Measurements from ENCODE around the gene PUS1.

GRCh38 chr12:131982041-131982440, 53.0 kb downstream of the PUS1 start:
- TF ChIP-seq, protein P1, sequence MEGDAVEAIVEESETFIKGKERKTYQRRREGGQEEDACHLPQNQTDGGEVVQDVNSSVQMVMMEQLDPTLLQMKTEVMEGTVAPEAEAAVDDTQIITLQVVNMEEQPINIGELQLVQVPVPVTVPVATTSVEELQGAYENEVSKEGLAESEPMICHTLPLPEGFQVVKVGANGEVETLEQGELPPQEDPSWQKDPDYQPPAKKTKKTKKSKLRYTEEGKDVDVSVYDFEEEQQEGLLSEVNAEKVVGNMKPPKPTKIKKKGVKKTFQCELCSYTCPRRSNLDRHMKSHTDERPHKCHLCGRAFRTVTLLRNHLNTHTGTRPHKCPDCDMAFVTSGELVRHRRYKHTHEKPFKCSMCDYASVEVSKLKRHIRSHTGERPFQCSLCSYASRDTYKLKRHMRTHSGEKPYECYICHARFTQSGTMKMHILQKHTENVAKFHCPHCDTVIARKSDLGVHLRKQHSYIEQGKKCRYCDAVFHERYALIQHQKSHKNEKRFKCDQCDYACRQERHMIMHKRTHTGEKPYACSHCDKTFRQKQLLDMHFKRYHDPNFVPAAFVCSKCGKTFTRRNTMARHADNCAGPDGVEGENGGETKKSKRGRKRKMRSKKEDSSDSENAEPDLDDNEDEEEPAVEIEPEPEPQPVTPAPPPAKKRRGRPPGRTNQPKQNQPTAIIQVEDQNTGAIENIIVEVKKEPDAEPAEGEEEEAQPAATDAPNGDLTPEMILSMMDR (conservative IDR thresholded peaks at IDR 0.05; ENCODE audit: low read depth, low read length): no peak
- TF ChIP-seq POLR2A (IDR thresholded peaks at IDR 0.05; ENCODE audit: low read depth, low read length) (no peak), CEBPB (IDR thresholded peaks at IDR 0.05; ENCODE audit: low read depth, low read length) (no peak), ELK1 (IDR thresholded peaks at IDR 0.05; ENCODE audit: borderline replicate concordance, low read depth, low read length) (no peak), BHLHE40 (IDR thresholded peaks at IDR 0.05; ENCODE audit: low read depth, low read length) (no peak), RCOR1 (IDR thresholded peaks at IDR 0.05; ENCODE audit: insufficient replicate concordance, low read length) (no peak), SMC3 (IDR thresholded peaks at IDR 0.05; ENCODE audit: low read depth, low read length) (no peak), MAZ (IDR thresholded peaks at IDR 0.05; ENCODE audit: borderline replicate concordance, low read depth, low read length) (no peak), RAD21 (IDR thresholded peaks at IDR 0.05; ENCODE audit: low read length) (no peak), MAFK (IDR thresholded peaks at IDR 0.05; ENCODE audit: low read depth, low read length) (no peak), CHD1 (IDR thresholded peaks at IDR 0.05; ENCODE audit: low read depth, low read length) (no peak), MXI1 (IDR thresholded peaks at IDR 0.05; ENCODE audit: borderline replicate concordance, low read depth, low read length) (no peak)
- TF ChIP-seq, protein P2, sequence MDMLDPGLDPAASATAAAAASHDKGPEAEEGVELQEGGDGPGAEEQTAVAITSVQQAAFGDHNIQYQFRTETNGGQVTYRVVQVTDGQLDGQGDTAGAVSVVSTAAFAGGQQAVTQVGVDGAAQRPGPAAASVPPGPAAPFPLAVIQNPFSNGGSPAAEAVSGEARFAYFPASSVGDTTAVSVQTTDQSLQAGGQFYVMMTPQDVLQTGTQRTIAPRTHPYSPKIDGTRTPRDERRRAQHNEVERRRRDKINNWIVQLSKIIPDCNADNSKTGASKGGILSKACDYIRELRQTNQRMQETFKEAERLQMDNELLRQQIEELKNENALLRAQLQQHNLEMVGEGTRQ (IDR thresholded peaks at IDR 0.05; ENCODE audit: low read depth, low read length): no peak

All from IMR-90 (cell line).